ENCODE data around the gene PCBP3.
A peak's percentile ranks its signal among the peaks of the same experiment; 100 is the strongest.
"Not testable (repeated sequence)": the region's sequence is repeated elsewhere in the genome, so short reads cannot be mapped to it uniquely, and the experiment has no call there.

The PCBP3 gene

GRCh38 chr21:45613881-45614280, 29.6 kb upstream of the PCBP3 start:
- no peak for DNase-seq

GRCh38 chr21:45615145-45615711, 28.3 kb upstream of the PCBP3 start:
- peak; percentile 92 for DNase-seq

GRCh38 chr21:45617021-45617921, 26.3 kb upstream of the PCBP3 start:
- no peak for DNase-seq

DNA sequence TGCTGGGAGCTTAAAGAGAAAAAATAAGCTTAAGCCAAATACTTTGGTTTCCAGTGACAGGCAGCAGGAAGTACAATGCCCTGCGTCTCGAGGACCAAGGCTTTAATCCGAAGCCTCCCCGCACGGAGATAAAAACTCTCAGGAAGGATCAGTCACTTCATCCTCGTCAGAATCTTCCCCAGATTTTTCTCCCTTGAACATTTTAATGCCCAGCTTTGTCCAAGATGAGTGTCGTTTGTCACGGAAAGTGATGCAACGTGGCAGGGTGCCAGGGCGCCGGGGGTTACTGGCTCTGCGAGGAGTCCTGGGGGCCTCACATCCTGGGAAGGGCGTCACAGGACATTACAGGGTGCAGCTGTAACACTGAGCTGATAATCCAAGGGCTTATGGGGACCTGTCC, 25.2 kb upstream of the PCBP3 start:
- no peak for DNase-seq

- no peak for DNase-seq
Measured at GRCh38 chr21:45618846-45619485, 24.6 kb upstream of the PCBP3 start.

- no peak for DNase-seq
Measured at GRCh38 chr21:45620201-45620923, 23.2 kb upstream of the PCBP3 start.

GRCh38 chr21:45621435-45622331, 21.8 kb upstream of the PCBP3 start:
- DNase-seq: not testable (repeated sequence)

GRCh38 chr21:45622416-45623097, 21.0 kb upstream of the PCBP3 start:
- DNase-seq: no peak

GRCh38 chr21:45623436-45623835, 20.1 kb upstream of the PCBP3 start:
- no peak for DNase-seq

- DNase-seq: not testable (repeated sequence)
Measured at GRCh38 chr21:45626127-45626526, 17.4 kb upstream of the PCBP3 start.

- DNase-seq: no peak
Measured at GRCh38 chr21:45629046-45629981, 14.2 kb upstream of the PCBP3 start.

DNA sequence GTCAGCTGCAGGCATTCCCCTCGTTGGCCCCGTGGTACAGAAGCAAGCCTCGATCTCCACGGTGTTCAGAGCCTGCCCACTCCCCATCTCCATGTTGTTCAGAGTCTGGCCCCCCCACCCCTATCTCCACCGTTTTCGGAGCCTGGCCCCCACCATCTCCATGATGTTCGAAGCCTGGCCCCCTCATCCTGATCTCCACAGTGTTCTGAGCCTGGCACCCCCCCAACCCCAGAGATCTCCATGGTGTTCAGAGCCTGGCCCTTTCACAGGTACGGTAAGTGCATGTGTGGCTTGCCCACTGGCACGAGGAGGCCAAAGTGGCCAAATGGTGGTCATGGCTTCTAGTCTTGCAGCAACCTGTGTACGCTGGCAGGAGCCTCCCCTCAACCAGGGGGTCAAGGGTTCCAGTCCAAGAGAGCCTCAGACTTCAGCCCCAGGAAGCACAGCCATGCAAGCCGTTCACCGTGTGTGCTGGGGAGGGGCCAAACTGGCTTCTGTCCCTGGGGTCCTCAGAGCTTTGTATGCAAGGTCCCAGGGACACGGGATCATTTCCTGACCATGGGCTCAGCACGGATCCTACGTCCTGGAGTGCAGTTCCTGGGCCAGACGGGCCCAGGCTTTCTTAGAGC, 13.3 kb upstream of the PCBP3 start:
- no peak for DNase-seq

- no peak for DNase-seq
Measured at GRCh38 chr21:45630876-45631275, 12.6 kb upstream of the PCBP3 start.

GRCh38 chr21:45631540-45631939, 12.0 kb upstream of the PCBP3 start:
- DNase-seq: no peak

DNA sequence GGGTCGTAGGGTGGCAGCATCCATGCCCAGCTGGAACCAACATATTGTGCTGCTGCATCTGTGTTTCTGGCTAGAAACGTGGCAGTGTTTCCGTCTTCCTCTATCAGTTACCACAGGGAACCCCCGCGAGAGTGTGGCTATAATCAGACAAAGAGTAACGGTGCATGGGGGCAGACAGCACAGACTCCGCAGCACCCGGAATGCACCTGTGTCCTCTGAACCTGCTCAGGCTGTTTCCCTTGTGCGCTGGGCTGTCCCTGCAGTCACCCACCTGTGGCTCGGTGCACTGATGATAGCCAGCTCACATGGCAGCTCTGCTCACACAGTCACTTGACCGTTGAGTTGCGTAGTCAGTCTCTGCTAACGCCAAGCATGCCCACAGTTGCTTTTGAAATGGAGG, 11.4 kb upstream of the PCBP3 start:
- no peak for DNase-seq

DNA sequence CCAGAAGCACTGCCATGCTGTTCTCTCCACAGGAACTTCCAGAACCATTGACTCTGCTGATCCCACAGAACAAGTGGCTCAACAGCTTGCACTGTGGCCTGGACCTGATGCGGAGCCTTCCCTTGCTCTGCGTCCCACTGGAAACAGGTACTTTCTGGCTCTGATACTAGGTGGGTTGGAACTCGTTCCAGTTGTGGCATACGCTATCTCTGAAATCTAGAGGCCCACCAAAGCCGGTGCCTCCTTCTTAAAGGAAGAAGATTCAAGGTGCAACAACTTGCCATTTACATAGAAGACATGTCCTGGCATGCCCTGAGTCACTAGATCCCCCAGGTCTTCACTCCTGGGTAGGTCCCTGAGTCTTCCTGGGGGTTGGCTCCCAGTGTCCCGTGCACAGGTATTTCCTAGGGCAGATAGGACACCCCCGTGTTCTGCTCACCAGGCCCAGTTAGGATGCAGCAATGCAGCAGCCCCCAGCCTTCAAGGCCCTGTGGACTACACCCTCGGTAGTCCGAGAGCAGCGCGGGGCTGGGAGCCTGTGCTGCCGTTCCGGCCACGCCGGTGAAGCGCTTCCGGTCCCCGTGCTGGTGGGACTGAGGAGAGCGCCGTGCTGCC, 10.8 kb upstream of the PCBP3 start:
- DNase-seq: no peak

DNA sequence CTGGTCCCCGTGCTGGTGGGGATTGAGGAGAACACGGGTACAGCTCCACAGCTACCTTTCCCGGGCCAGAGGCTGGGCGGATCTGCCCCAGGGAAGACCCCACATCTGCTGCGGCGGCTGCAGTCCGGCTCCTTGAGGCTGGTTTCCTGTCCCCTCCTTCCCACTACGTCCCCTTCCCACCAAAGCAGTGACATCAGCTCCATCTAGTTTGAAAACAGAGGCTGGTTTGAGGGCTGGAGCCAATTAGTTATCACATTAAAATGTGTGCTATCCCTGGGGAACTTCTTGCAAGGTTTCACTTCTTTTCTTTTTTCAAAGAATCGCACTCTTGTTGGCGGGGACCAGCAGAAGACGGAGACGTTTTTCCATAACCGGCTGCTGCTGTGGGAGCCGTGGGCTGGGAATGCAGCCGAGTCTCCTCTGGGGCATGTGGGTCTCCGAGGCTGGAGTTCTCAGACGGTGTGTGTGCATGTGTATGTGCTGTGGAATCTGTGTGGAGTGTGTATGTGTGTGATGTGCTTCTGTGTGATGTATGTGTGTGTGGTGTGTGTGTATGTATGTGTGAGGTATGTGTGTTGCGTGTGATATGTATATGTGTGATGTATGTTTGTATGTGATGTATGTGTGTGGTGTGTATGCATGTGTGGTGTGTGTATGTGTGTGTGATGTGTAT, 8.9 kb upstream of the PCBP3 start:
- no peak for DNase-seq

GRCh38 chr21:45635271-45636151, 8.0 kb upstream of the PCBP3 start:
- no peak for DNase-seq
